ENCODE results near the gene TWF2. TPM values are rescaled to one million over a fixed set of nuclear protein-coding genes. Genes with fewer than 3 reads are reported as not detected.

The TWF2 gene
- total and polyA plus RNA-seq, 12 donors, result 13.6 to 95.6 (median 48.4) TPM

DNA sequence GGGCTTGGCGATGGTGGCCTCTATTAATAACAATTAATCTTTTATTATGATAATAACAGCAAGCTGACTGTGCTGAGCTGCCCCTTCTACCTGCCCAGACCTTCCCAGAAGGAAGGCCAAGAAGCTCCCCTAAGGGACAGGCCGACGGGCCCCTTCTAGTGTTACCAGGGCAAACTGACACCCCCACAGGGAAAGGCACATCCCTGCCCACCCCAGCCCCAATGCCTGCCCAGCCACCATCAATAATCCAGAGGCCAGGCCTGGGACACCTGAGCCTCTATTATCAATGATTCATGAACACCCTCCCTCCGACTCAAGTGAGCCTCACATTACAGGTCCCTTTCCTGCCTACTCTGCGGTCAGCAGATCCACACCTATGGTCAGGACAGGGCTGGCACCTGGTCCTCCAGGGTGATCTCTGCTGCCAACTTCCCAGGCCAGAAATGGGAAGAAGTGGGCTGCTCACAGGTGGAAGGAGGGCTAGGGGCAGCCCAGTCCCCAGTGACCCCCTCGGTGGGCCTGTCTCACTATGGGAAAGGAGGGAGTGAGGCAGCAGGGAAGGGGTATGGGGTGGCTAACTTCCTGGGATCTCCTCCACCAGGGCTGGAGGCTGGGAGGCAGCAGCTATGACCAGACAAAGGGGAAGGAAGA is 1.8 kb downstream of the TWF2 start:
- H3K9me3 ChIP-seq (replicated peaks in 1 of 3), result no peaks in the 10 kb centered on the region
- TF ChIP-seq CTCF (IDR thresholded peaks at IDR 0.05) (no peak), POLR2A (IDR thresholded peaks at IDR 0.05) (peak in 1 of 2 donors; percentile 44)
- H3K4me3 ChIP-seq, result peak overlapping the region in 1 of 4 donors; percentile 29
- peaks cover 0 to 20% of the 10 kb centered on the region in 2 donors for H3K36me3 ChIP-seq (replicated peaks in 1 of 2)
- no peaks in the 10 kb centered on the region for H3K27me3 ChIP-seq
- peak overlapping the region; percentile 53 to 96 (median 88) for H3K27ac ChIP-seq
- H3K4me1 ChIP-seq (replicated peaks in 1 of 2), result peaks cover 42 to 46% of the 10 kb centered on the region in 2 donors
- 54 to 71% (median 56%) methylated on average over 5 to 6 of the region's 6 CpGs for WGBS, 4 donors
- DNase-seq, result no peak
- intact Hi-C loops (cut with DNase I), result no loop called here

DNA sequence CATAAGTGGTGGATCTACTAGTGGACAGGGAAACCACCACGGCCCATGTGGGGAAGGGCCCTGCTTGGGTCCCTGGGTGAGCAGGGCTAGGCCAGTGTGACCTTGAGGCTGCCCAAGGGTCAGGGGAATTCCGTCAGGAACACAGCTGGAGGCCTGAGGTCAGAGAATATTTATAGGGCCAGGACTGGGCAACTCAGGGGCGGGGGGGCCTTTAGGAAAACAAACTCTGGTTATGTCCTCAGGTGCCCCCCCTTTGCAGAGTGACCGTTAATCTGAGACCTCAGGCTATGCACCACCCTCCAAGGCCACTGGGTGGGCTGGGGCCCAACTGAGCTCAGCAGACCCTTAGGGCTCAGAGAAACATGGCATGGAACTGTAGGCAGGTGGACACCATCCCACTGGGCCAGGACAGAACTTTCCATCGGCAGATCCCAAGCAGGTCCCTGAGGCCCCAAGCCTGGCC is 2.5 kb downstream of the TWF2 start:
- DNase-seq, result peak in 2 of 7 donors; percentile 21 to 24
- Histone ChIP-seq H3K9me3 (replicated peaks in 1 of 3) (no peaks in the 10 kb centered on the region), H3K36me3 (replicated peaks in 1 of 2) (peaks cover 0 to 26% of the 10 kb centered on the region in 2 donors), H3K4me1 (replicated peaks in 1 of 2) (peaks cover 42 to 46% of the 10 kb centered on the region in 2 donors), H3K27me3 (no peaks in the 10 kb centered on the region), H3K4me3 (no peak overlapping the region), H3K27ac (peak overlapping the region in 2 of 5 donors; percentile 88 to 96)
- intact Hi-C loops (cut with DNase I), result no loop called here
- WGBS, 4 donors, result 52 to 75% (median 57%) methylated on average over 1 to 5 of the region's 5 CpGs
- TF ChIP-seq CTCF (IDR thresholded peaks at IDR 0.05) (no peak), POLR2A (IDR thresholded peaks at IDR 0.05) (no peak)

- H3K27me3 ChIP-seq, result no peaks in the 10 kb centered on the region
- H3K4me1 ChIP-seq (replicated peaks in 1 of 2), result peaks cover 34 to 35% of the 10 kb centered on the region in 2 donors
- WGBS, 4 donors, result 82 to 89% (median 88%) methylated on average over 8 to 15 of the region's 15 CpGs
- TF ChIP-seq POLR2A (IDR thresholded peaks at IDR 0.05), result no peak
- H3K9me3 ChIP-seq (replicated peaks in 1 of 3), result no peaks in the 10 kb centered on the region
- no peak overlapping the region for H3K4me3 ChIP-seq
- H3K27ac ChIP-seq, result no peak overlapping the region
- DNase-seq, result peak in 1 of 7 donors; percentile 9
- peaks cover 0 to 43% of the 10 kb centered on the region in 2 donors for H3K36me3 ChIP-seq (replicated peaks in 1 of 2)
- intact Hi-C loops (cut with DNase I), result loop anchor here in 1 of 2 donors (5.0 kb wide), 1 partner anchor 108 kb away; no protein-coding TSS in a partner anchor
Measured at GRCh38 chr3:52234516-52235447, 4.2 kb downstream of the TWF2 start.

- Histone ChIP-seq H3K4me1 (replicated peaks in 1 of 2) (peaks cover 28% of the 10 kb centered on the region in 2 donors), H3K4me3 (no peak overlapping the region), H3K36me3 (replicated peaks in 1 of 2) (peaks cover 0 to 51% of the 10 kb centered on the region in 2 donors), H3K27me3 (no peaks in the 10 kb centered on the region), H3K9me3 (replicated peaks in 1 of 3) (no peaks in the 10 kb centered on the region), H3K27ac (no peak overlapping the region)
- DNase-seq, result no peak
- TF ChIP-seq CTCF (IDR thresholded peaks at IDR 0.05), result no peak
- TF ChIP-seq POLR2A (IDR thresholded peaks at IDR 0.05), result no peak
- intact Hi-C loops (cut with DNase I), result loop anchor here in 1 of 2 donors (5.0 kb wide), 1 partner anchor 108 kb away; no protein-coding TSS in a partner anchor
- WGBS, 4 donors, result 87 to 94% (median 89%) methylated on average over 3 of the region's 3 CpGs
Measured at GRCh38 chr3:52233968-52234367, 5.0 kb downstream of the TWF2 start.

Data from adrenal gland (tissue), 12 donors.